ENCODE data around the gene C11orf68.

DNA sequence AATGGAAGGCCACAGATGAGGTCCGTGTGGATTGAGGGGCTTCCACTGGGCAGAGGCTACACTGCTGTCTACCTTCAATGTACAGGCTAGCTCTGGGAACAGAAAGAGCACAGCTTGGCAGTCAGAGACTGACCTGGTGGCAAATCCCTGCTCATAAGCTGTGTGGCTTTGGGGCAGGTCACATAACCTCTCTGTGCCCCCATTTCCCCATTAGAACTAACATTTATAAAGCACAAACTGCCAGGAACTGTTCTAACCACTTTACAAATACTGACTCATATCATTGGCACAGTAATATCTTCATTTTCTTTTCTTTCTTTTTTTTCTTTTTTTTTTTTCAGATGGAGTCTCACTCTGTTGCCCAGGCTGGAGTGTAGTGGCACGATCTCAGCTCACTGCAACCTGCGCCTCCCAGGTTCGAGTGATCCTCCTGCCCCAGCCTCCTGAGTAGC lies 21.8 kb downstream of the C11orf68 start:
- TF ChIP-seq, protein P1, sequence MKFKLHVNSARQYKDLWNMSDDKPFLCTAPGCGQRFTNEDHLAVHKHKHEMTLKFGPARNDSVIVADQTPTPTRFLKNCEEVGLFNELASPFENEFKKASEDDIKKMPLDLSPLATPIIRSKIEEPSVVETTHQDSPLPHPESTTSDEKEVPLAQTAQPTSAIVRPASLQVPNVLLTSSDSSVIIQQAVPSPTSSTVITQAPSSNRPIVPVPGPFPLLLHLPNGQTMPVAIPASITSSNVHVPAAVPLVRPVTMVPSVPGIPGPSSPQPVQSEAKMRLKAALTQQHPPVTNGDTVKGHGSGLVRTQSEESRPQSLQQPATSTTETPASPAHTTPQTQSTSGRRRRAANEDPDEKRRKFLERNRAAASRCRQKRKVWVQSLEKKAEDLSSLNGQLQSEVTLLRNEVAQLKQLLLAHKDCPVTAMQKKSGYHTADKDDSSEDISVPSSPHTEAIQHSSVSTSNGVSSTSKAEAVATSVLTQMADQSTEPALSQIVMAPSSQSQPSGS (CRISPR knock-in tag; IDR thresholded peaks at IDR 0.05; ENCODE audit: borderline replicate concordance, low read depth): no peak
- TF ChIP-seq TCF7 (CRISPR knock-in tag; IDR thresholded peaks at IDR 0.05; ENCODE audit: low read depth): no peak
- TF ChIP-seq CTCF (IDR thresholded peaks at IDR 0.05): no peak
- TF ChIP-seq, protein P2, sequence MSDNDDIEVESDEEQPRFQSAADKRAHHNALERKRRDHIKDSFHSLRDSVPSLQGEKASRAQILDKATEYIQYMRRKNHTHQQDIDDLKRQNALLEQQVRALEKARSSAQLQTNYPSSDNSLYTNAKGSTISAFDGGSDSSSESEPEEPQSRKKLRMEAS (CRISPR knock-in tag; IDR thresholded peaks at IDR 0.05): no peak
- TF ChIP-seq, protein P3, sequence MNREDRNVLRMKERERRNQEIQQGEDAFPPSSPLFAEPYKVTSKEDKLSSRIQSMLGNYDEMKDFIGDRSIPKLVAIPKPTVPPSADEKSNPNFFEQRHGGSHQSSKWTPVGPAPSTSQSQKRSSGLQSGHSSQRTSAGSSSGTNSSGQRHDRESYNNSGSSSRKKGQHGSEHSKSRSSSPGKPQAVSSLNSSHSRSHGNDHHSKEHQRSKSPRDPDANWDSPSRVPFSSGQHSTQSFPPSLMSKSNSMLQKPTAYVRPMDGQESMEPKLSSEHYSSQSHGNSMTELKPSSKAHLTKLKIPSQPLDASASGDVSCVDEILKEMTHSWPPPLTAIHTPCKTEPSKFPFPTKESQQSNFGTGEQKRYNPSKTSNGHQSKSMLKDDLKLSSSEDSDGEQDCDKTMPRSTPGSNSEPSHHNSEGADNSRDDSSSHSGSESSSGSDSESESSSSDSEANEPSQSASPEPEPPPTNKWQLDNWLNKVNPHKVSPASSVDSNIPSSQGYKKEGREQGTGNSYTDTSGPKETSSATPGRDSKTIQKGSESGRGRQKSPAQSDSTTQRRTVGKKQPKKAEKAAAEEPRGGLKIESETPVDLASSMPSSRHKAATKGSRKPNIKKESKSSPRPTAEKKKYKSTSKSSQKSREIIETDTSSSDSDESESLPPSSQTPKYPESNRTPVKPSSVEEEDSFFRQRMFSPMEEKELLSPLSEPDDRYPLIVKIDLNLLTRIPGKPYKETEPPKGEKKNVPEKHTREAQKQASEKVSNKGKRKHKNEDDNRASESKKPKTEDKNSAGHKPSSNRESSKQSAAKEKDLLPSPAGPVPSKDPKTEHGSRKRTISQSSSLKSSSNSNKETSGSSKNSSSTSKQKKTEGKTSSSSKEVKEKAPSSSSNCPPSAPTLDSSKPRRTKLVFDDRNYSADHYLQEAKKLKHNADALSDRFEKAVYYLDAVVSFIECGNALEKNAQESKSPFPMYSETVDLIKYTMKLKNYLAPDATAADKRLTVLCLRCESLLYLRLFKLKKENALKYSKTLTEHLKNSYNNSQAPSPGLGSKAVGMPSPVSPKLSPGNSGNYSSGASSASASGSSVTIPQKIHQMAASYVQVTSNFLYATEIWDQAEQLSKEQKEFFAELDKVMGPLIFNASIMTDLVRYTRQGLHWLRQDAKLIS (CRISPR knock-in tag; IDR thresholded peaks at IDR 0.05; ENCODE audit: borderline replicate concordance): no peak
- TF ChIP-seq ZNF425 (CRISPR knock-in tag; conservative IDR thresholded peaks at IDR 0.05): no peak
- no peak for TF ChIP-seq ATF3 (CRISPR knock-in tag; conservative IDR thresholded peaks at IDR 0.05)
- TF ChIP-seq, protein P4, sequence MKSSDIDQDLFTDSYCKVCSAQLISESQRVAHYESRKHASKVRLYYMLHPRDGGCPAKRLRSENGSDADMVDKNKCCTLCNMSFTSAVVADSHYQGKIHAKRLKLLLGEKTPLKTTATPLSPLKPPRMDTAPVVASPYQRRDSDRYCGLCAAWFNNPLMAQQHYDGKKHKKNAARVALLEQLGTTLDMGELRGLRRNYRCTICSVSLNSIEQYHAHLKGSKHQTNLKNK (CRISPR knock-in tag; IDR thresholded peaks at IDR 0.05): no peak
